ENCODE results near the gene ASIC2. TPM values are rescaled to one million over a fixed set of nuclear protein-coding genes. Genes with fewer than 3 reads are reported as not detected.
"Not testable (repeated sequence)": the region's sequence is repeated elsewhere in the genome, so short reads cannot be mapped to it uniquely, and the experiment has no call there.

ASIC2 gene
- total RNA-seq, 1 donor from 2014 or later: not detected

GRCh38 chr17:32993977-32994376 is 299.1 kb downstream of the ASIC2 start:
- no peak overlapping the region for H3K4me3 Mint-ChIP-seq
- peaks cover 2% of the 10 kb centered on the region for H3K9me3 Mint-ChIP-seq
- peaks cover 8% of the 10 kb centered on the region for H3K27me3 Mint-ChIP-seq
- no peak overlapping the region for H3K27ac Mint-ChIP-seq
- H3K36me3 Mint-ChIP-seq (ENCODE audit: low read depth): no peaks in the 10 kb centered on the region
- intact Hi-C loops (cut with micrococcal nuclease): no loop called here
- no peak for DNase-seq
- peaks cover 4% of the 10 kb centered on the region for H3K4me1 Mint-ChIP-seq

- H3K4me3 Mint-ChIP-seq: no peak overlapping the region
Measured at GRCh38 chr17:32992321-32993033, 300.6 kb downstream of the ASIC2 start.

GRCh38 chr17:32988481-32989101 is 304.5 kb downstream of the ASIC2 start:
- Mint-ChIP-seq H3K9me3 (peaks cover 7% of the 10 kb centered on the region), H3K27ac (no peak overlapping the region), H3K4me3 (no peak overlapping the region), H3K27me3 (peaks cover 5% of the 10 kb centered on the region), H3K4me1 (no peaks in the 10 kb centered on the region), H3K36me3 (ENCODE audit: low read depth) (no peaks in the 10 kb centered on the region)
- intact Hi-C loops (cut with micrococcal nuclease): no loop called here
- DNase-seq: no peak

More at GRCh38 chr17:32992321-32993033, 300.6 kb downstream of the ASIC2 start:
- intact Hi-C loops (cut with micrococcal nuclease): no loop called here
- H3K9me3 Mint-ChIP-seq: peaks cover 7% of the 10 kb centered on the region
- H3K27ac Mint-ChIP-seq: no peak overlapping the region
- DNase-seq: no peak
- H3K36me3 Mint-ChIP-seq (ENCODE audit: low read depth): no peaks in the 10 kb centered on the region
- no peaks in the 10 kb centered on the region for H3K4me1 Mint-ChIP-seq
- H3K27me3 Mint-ChIP-seq: no peaks in the 10 kb centered on the region

- intact Hi-C loops (cut with micrococcal nuclease); H3K27me3 Mint-ChIP-seq; H3K27ac Mint-ChIP-seq; H3K4me3 Mint-ChIP-seq; H3K4me1 Mint-ChIP-seq; DNase-seq; H3K36me3 Mint-ChIP-seq (ENCODE audit: low read depth); H3K9me3 Mint-ChIP-seq: not testable (repeated sequence)
Measured at GRCh38 chr17:32987868-32988267, 305.2 kb downstream of the ASIC2 start.

- DNase-seq; H3K9me3 Mint-ChIP-seq; H3K27ac Mint-ChIP-seq; H3K4me3 Mint-ChIP-seq; H3K27me3 Mint-ChIP-seq; H3K4me1 Mint-ChIP-seq; H3K36me3 Mint-ChIP-seq (ENCODE audit: low read depth); intact Hi-C loops (cut with micrococcal nuclease): not testable (repeated sequence)
Measured at GRCh38 chr17:32987453-32987805, 305.7 kb downstream of the ASIC2 start.

GRCh38 chr17:32985050-32985756 is 307.9 kb downstream of the ASIC2 start:
- H3K4me3 Mint-ChIP-seq: no peak overlapping the region
- no peak for DNase-seq
- peaks cover 5% of the 10 kb centered on the region for H3K27me3 Mint-ChIP-seq
- no peaks in the 10 kb centered on the region for H3K4me1 Mint-ChIP-seq
- no peaks in the 10 kb centered on the region for H3K36me3 Mint-ChIP-seq (ENCODE audit: low read depth)
- H3K9me3 Mint-ChIP-seq: peaks cover 13% of the 10 kb centered on the region
- no peak overlapping the region for H3K27ac Mint-ChIP-seq
- intact Hi-C loops (cut with micrococcal nuclease): no loop called here

GRCh38 chr17:32981611-32982010 is 311.5 kb downstream of the ASIC2 start:
- DNase-seq; intact Hi-C loops (cut with micrococcal nuclease); H3K9me3 Mint-ChIP-seq; H3K4me3 Mint-ChIP-seq; H3K4me1 Mint-ChIP-seq; H3K27ac Mint-ChIP-seq; H3K27me3 Mint-ChIP-seq; H3K36me3 Mint-ChIP-seq (ENCODE audit: low read depth): not testable (repeated sequence)

GRCh38 chr17:32980230-32980629 is 312.9 kb downstream of the ASIC2 start:
- intact Hi-C loops (cut with micrococcal nuclease): no loop called here
- Mint-ChIP-seq H3K4me1 (no peaks in the 10 kb centered on the region), H3K27ac (no peak overlapping the region), H3K9me3 (peaks cover 7% of the 10 kb centered on the region), H3K36me3 (ENCODE audit: low read depth) (no peaks in the 10 kb centered on the region), H3K27me3 (peaks cover 4% of the 10 kb centered on the region), H3K4me3 (no peak overlapping the region)
- no peak for DNase-seq

GRCh38 chr17:32976605-32977004 is 316.5 kb downstream of the ASIC2 start:
- no peak overlapping the region for H3K27ac Mint-ChIP-seq
- no peaks in the 10 kb centered on the region for H3K9me3 Mint-ChIP-seq
- peaks cover 7% of the 10 kb centered on the region for H3K27me3 Mint-ChIP-seq
- no peaks in the 10 kb centered on the region for H3K4me1 Mint-ChIP-seq
- no peaks in the 10 kb centered on the region for H3K36me3 Mint-ChIP-seq (ENCODE audit: low read depth)
- no peak overlapping the region for H3K4me3 Mint-ChIP-seq
- intact Hi-C loops (cut with micrococcal nuclease): no loop called here
- no peak for DNase-seq

- no peaks in the 10 kb centered on the region for H3K36me3 Mint-ChIP-seq (ENCODE audit: low read depth)
- no peaks in the 10 kb centered on the region for H3K9me3 Mint-ChIP-seq
- intact Hi-C loops (cut with micrococcal nuclease): no loop called here
- H3K27me3 Mint-ChIP-seq: peaks cover 7% of the 10 kb centered on the region
- H3K27ac Mint-ChIP-seq: no peak overlapping the region
- peaks cover 3% of the 10 kb centered on the region for H3K4me1 Mint-ChIP-seq
- DNase-seq: no peak
- no peak overlapping the region for H3K4me3 Mint-ChIP-seq
Measured at GRCh38 chr17:32976131-32976530, 317.0 kb downstream of the ASIC2 start.

GRCh38 chr17:32971171-32971570 is 321.9 kb downstream of the ASIC2 start:
- H3K36me3 Mint-ChIP-seq (ENCODE audit: low read depth): no peaks in the 10 kb centered on the region
- intact Hi-C loops (cut with micrococcal nuclease): no loop called here

GRCh38 chr17:32970281-32970680 is 322.8 kb downstream of the ASIC2 start:
- Mint-ChIP-seq H3K27me3 (peaks cover 26% of the 10 kb centered on the region), H3K9me3 (no peaks in the 10 kb centered on the region), H3K27ac (no peak overlapping the region), H3K36me3 (ENCODE audit: low read depth) (no peaks in the 10 kb centered on the region), H3K4me1 (peaks cover 9% of the 10 kb centered on the region), H3K4me3 (no peak overlapping the region)
- intact Hi-C loops (cut with micrococcal nuclease): no loop called here
- DNase-seq: no peak

More at GRCh38 chr17:32971171-32971570, 321.9 kb downstream of the ASIC2 start:
- peak; percentile 74 for DNase-seq
- Mint-ChIP-seq H3K4me3 (peak overlapping the region; percentile 11), H3K9me3 (no peaks in the 10 kb centered on the region), H3K27ac (no peak overlapping the region), H3K4me1 (peaks cover 9% of the 10 kb centered on the region), H3K27me3 (peaks cover 20% of the 10 kb centered on the region)

GRCh38 chr17:32969231-32969630 is 323.9 kb downstream of the ASIC2 start:
- H3K4me1 Mint-ChIP-seq; DNase-seq; intact Hi-C loops (cut with micrococcal nuclease); H3K4me3 Mint-ChIP-seq; H3K9me3 Mint-ChIP-seq; H3K27ac Mint-ChIP-seq; H3K36me3 Mint-ChIP-seq (ENCODE audit: low read depth): not testable (repeated sequence)
- peaks cover 26% of the 10 kb centered on the region for H3K27me3 Mint-ChIP-seq

- no peaks in the 10 kb centered on the region for H3K36me3 Mint-ChIP-seq (ENCODE audit: low read depth)
- H3K4me1 Mint-ChIP-seq: no peaks in the 10 kb centered on the region
- H3K27me3 Mint-ChIP-seq: peaks cover 31% of the 10 kb centered on the region
- no peaks in the 10 kb centered on the region for H3K9me3 Mint-ChIP-seq
- no peak overlapping the region for H3K4me3 Mint-ChIP-seq
- intact Hi-C loops (cut with micrococcal nuclease): no loop called here
- DNase-seq: no peak
- no peak overlapping the region for H3K27ac Mint-ChIP-seq
Measured at GRCh38 chr17:32964541-32964940, 328.6 kb downstream of the ASIC2 start.
